ENCODE data around the gene HOXC4.
"Not testable (repeated sequence)": the region's sequence is repeated elsewhere in the genome, so short reads cannot be mapped to it uniquely, and the experiment has no call there.

The HOXC4 gene

DNA sequence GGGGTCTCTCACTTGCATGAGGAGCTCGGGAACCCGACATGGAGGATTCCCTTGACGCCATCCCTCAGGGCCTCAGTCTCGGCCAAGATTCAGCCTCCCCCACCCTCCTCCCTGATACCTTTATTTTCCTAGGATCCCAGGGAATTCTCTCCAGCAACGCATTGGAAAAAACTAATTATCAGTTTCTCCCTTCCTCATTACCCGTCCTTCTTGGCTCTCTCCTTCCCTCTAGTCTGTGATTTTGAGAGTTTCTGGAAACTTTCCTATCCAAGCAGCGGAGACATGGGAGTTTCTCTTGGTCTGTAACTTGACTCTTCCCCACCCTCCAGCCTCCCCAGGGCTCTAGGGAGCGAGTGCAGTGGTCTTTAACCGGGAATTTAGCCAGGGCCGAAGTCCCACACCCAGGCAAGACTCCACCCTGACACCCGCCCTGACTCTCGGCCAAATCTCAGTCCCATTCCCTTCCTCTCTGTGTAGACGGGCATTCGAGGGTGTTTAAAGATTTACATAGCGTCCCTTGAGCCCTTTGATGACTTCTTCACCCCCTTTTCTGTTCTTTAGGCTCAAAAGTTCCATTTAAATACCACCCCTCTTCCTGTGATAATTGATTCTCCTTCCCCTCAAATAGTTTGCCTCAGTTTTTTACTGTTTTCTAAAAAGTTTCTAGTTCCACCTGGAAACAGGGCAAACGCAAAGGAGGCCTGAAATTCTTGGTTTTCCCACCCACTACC lies 14.1 kb upstream of the HOXC4 start:
- no peaks in the 10 kb centered on the region for H3K36me3 Mint-ChIP-seq (ENCODE audit: low read depth)
- no peaks in the 10 kb centered on the region for H3K9me3 Mint-ChIP-seq
- H3K4me1 Mint-ChIP-seq (ENCODE audit: low read depth): peaks cover 2% of the 10 kb centered on the region
- H3K4me3 Mint-ChIP-seq: no peak overlapping the region
- no peak for DNase-seq
- H3K27ac Mint-ChIP-seq: no peak overlapping the region
- H3K27me3 Mint-ChIP-seq: peaks cover 93% of the 10 kb centered on the region

DNA sequence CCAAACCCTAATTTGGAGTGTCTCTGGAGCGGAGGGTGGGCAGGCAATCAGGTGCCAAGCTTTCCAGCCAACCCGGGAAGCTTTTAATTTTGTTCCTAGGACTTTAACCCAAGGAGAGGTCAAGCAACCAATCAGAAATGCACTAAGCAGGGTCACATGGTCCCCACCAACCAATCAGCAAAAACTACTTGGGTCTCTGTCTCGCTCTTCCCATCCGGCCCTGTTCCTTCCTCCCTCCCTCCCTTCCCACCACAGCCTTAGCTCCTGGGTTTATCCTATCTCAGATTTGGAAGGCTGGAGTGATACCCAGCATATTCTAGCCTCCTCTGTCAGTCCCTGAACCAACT lies 13.5 kb upstream of the HOXC4 start:
- DNase-seq: no peak
- peaks cover 94% of the 10 kb centered on the region for H3K27me3 Mint-ChIP-seq
- no peaks in the 10 kb centered on the region for H3K9me3 Mint-ChIP-seq
- H3K4me1 Mint-ChIP-seq (ENCODE audit: low read depth): no peaks in the 10 kb centered on the region
- H3K36me3 Mint-ChIP-seq (ENCODE audit: low read depth): no peaks in the 10 kb centered on the region
- H3K4me3 Mint-ChIP-seq: no peak overlapping the region
- H3K27ac Mint-ChIP-seq: no peak overlapping the region

DNA sequence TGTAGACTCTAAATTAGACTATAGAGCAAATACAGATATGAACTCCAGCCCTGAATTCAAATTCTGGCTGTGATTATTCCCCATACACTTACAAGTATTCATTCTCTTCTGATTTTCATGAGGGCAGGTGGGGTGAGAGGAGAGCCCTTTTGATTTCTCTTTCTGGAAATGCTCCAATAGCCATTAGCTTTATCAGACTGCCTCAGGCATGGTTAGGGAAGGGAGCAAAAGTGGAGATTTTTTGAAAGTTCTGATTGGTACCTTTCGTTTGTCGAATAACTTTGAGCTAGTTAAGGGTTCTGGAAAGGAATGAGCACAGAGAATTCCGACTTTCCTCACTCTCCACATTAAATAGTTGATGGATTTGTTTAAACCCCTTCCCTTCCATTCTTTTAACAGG lies 13.0 kb upstream of the HOXC4 start:
- Mint-ChIP-seq H3K36me3 (ENCODE audit: low read depth) (no peaks in the 10 kb centered on the region), H3K9me3 (no peaks in the 10 kb centered on the region), H3K4me1 (ENCODE audit: low read depth) (no peaks in the 10 kb centered on the region), H3K27ac (no peak overlapping the region), H3K27me3 (peaks cover 94% of the 10 kb centered on the region), H3K4me3 (no peak overlapping the region)
- DNase-seq: no peak

DNA sequence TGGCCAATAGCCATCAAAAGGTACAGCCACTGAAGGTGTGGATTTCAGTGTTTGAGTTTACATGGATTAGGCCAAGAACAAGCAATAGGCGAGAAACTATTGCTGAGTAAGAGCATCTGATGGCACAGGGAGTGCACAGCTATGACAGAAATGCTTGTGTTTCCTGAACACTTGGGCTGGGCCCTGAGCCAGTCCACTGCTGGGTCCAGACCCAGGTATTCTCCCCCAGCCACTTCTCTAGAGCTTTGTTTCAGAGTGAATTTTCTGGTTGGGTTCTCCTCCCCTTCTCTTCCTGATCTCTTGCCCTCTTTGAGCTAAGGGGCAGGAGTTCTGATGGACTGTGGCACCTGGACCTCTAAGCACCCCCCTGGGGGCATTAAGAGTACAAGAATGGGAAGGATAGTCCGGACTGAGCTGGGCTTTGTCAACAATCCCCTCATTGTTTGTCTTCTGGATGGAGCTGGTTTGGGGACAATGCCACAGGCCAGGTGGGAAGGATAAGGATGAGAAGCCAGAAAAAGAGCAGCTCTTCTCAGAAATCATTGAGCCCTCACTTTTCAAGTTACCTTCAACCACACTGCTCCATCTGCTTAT lies 12.4 kb upstream of the HOXC4 start:
- no peak overlapping the region for H3K4me3 Mint-ChIP-seq
- peaks cover 94% of the 10 kb centered on the region for H3K27me3 Mint-ChIP-seq
- no peak for DNase-seq
- H3K4me1 Mint-ChIP-seq (ENCODE audit: low read depth): no peaks in the 10 kb centered on the region
- no peak overlapping the region for H3K27ac Mint-ChIP-seq
- H3K9me3 Mint-ChIP-seq: no peaks in the 10 kb centered on the region
- no peaks in the 10 kb centered on the region for H3K36me3 Mint-ChIP-seq (ENCODE audit: low read depth)

DNA sequence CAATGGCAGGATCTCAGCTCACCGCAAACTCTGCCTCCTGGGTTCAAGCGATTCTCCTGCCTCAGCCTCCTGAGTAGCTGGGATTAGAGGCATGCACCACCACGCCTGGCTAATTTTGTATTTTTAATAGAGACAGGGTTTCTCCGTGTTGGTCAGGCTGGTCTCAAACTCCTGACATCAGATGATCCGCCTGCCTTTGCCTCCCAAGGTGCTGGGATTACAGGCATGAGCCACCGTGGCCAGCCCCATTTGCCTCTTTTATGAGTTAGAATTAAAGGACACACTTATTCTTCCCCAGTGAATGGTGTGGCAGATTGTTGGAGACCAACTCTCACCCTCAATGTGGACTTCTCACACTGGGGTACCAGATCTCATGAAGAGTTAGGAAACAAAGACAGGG lies 11.6 kb upstream of the HOXC4 start:
- not testable (repeated sequence) for H3K27ac Mint-ChIP-seq; H3K36me3 Mint-ChIP-seq (ENCODE audit: low read depth); H3K9me3 Mint-ChIP-seq; H3K4me3 Mint-ChIP-seq; DNase-seq; H3K4me1 Mint-ChIP-seq (ENCODE audit: low read depth)
- H3K27me3 Mint-ChIP-seq: peaks cover 94% of the 10 kb centered on the region

DNA sequence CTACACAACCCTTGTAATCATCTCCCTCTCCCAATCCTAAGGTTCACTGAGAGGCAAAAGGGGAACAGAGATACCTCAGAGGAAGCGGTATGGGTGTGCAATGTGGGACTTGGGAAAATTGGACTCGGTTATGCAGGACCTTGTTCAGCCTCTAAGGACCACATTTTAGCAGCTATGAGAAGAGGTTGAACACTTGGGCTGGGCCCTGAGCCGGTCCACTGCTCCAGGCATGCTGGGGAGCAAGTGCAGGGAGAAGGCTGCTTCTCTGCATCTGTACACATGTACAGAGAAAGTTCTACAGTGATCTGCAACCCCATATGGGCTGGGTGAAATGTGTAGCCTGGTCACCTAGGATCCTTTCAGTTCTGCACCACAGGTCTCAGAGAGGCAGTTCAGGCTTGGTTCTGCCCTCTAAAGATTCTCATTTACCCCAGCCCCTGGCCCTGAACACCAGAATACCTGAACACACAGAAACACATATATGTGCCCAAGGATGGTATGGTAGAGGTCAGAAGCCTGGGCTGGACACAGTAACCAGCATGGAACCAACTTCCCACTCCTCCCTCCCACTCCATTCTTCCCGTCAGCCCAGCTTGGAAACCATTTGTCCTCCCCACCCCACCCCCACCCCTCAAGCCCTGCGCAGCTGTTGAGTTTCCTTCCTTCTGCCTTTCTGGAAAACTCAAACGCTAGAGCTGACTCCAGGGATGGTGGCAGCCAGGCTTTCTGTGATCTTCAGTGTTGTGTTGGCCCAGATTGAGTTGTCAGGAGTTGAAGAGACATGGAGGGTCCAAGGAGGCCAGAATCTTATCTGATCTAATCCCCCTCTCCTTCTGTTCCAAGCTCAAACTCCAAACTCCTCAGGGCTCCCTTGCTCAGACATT lies 10.4 kb upstream of the HOXC4 start:
- peaks cover 94% of the 10 kb centered on the region for H3K27me3 Mint-ChIP-seq
- no peaks in the 10 kb centered on the region for H3K36me3 Mint-ChIP-seq (ENCODE audit: low read depth)
- no peak overlapping the region for H3K27ac Mint-ChIP-seq
- H3K4me1 Mint-ChIP-seq (ENCODE audit: low read depth): peaks cover 4% of the 10 kb centered on the region
- H3K4me3 Mint-ChIP-seq: no peak overlapping the region
- H3K9me3 Mint-ChIP-seq: no peaks in the 10 kb centered on the region
- DNase-seq: no peak

DNA sequence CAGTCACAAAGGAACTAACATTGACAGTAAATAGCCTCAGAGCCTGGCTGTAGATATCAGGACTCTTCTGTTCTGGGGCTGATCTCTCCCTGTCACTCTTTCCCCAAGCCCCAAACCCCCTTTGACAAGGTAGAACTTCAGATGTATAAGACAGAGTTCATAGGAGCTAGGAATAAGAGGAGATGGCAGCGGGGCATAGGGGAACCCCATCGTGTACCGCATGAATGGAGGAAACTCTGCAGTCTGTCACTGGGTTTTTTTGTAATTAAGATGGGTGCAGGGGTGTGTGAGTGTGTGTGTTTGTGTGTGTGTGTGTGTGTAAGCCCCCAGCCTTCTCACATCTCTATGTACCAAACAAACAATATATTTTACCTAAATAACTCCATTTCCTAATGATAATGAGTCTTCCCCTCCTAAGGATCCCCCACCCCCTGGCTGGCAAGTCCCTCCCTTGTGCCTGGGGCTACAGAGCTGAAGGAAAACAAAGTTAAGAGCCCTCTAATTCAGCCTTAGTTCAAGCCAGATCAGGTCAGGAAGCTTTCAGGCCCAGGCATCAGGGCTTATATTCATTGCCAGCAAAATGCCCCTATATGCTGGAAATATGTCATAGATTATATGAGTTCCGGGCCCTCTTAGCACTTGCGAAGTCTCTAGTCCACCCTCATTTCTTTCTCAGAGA lies 9.1 kb upstream of the HOXC4 start:
- DNase-seq: no peak
- Mint-ChIP-seq H3K36me3 (ENCODE audit: low read depth) (no peaks in the 10 kb centered on the region), H3K4me1 (ENCODE audit: low read depth) (peaks cover 4% of the 10 kb centered on the region), H3K27ac (no peak overlapping the region), H3K9me3 (no peaks in the 10 kb centered on the region), H3K27me3 (peaks cover 95% of the 10 kb centered on the region), H3K4me3 (no peak overlapping the region)

DNA sequence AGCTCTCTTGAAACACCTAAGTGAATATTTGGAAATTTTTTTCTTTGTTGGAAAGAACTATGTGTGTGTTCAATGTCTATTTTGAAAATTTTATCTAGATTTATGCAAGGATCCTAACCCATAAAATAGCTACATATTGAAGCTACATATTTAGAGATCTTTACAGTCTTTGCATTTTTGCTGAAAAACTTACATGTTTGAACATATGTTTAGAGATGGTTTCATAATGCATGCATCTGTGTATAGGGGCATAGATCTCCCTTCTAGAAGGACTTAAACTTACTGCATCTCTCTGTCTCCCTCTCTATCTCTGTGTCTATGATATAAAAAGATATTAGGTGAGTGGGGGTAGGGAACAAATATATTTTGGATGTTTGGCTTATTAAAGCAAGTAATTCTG lies 8.2 kb upstream of the HOXC4 start:
- DNase-seq: no peak
- peaks cover 95% of the 10 kb centered on the region for H3K27me3 Mint-ChIP-seq
- H3K27ac Mint-ChIP-seq: no peak overlapping the region
- no peaks in the 10 kb centered on the region for H3K36me3 Mint-ChIP-seq (ENCODE audit: low read depth)
- peaks cover 10% of the 10 kb centered on the region for H3K4me1 Mint-ChIP-seq (ENCODE audit: low read depth)
- no peaks in the 10 kb centered on the region for H3K9me3 Mint-ChIP-seq
- H3K4me3 Mint-ChIP-seq: no peak overlapping the region

DNA sequence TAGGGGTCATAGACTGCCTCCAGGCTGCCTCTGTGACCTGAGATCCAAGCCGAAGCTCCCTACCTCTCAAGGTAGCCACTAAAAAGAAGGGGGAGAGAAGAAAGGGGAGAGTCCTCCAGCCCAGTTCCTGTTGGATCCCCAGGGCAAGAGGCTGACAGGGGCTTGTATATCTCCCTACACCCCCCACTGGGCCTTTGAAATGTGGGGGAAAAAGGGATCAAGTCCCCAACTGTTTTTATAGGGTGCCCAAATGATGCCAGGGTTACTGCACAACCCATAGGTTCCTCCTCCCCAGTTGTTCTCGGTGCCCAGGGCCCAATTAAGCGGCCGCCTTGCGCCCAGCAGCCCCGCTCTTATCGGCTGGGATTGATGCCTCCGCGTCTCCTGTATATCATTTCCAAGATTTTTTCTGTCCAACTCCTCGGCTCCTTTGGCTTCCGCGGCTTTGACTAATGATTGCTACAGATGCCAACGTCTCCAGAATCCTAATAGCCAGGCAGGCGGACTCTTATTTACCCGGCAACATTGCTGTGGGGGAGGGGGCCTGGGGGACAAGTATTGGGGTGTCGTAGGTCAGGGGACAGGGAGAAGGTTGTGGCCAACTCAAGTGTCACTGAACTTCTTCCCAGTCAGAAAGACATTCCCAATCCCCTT lies 7.6 kb upstream of the HOXC4 start:
- Mint-ChIP-seq H3K36me3 (ENCODE audit: low read depth) (no peaks in the 10 kb centered on the region), H3K9me3 (no peaks in the 10 kb centered on the region), H3K27ac (no peak overlapping the region), H3K4me1 (ENCODE audit: low read depth) (peaks cover 10% of the 10 kb centered on the region), H3K4me3 (no peak overlapping the region), H3K27me3 (peaks cover 97% of the 10 kb centered on the region)
- DNase-seq: no peak

DNA sequence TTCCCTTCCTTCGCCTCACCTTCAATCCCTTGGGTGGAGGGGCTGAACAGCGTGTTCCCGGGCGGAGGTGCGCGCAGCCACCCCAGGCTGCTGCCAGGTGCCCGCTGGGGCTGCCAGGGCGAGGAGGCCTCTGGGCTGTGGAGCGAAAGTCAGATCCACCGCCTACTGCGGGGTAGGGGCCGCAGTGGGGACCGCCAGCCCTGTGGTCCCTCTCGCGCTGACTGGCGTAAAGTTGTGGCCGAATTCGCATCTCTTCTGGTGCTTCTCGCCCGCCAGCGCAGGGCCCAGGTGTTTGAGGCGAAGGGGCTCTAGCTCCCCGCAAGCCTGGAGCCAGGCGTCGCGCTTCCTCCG lies 6.9 kb upstream of the HOXC4 start:
- H3K27ac Mint-ChIP-seq: no peak overlapping the region
- H3K4me1 Mint-ChIP-seq (ENCODE audit: low read depth): peaks cover 15% of the 10 kb centered on the region
- no peak for DNase-seq
- H3K4me3 Mint-ChIP-seq: peak overlapping the region; percentile 25
- peaks cover 99% of the 10 kb centered on the region for H3K27me3 Mint-ChIP-seq
- H3K36me3 Mint-ChIP-seq (ENCODE audit: low read depth): no peaks in the 10 kb centered on the region
- H3K9me3 Mint-ChIP-seq: no peaks in the 10 kb centered on the region

DNA sequence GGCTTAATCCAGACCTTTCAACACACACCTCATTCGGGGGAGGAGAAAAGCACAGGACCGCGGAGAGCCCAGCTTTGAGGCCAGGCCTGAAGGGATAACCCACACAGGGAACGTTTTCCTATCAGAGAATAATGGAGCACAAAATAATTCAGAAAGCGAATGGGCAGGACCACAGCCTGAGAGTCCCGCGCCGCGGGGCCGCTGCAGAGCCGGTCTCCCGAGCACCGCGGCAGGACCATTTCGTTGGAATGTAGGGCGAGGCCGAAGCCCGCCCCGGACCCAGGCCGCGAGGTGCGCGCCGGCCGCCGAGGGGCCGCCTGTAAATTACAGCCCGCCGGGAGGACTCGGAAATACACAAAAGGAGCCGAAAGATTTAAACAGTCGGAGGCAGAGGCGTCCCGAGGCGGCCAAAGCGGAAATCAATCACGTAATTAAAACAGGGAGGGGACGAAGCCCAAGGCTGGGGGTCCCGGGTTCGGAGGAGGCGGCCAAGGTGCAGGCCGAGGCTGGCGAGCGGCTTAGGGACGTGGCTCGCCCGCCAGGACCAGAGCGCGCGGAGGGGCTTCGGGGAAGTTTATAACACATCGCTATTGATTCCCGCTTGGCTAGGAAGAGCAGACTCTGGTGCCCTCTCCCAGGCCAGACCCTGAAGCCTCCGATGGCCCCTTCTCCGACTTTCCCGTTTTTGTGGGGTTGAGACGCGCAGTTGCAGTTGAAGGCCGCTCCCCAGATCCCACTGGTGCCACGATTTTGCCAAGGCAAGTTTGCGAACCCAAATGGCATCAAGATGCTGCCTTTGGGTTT lies 6.3 kb upstream of the HOXC4 start:
- H3K36me3 Mint-ChIP-seq (ENCODE audit: low read depth): no peaks in the 10 kb centered on the region
- peaks cover 100% of the 10 kb centered on the region for H3K27me3 Mint-ChIP-seq
- no peak for DNase-seq
- H3K9me3 Mint-ChIP-seq: no peaks in the 10 kb centered on the region
- peak overlapping the region; percentile 25 for H3K4me3 Mint-ChIP-seq
- peaks cover 20% of the 10 kb centered on the region for H3K4me1 Mint-ChIP-seq (ENCODE audit: low read depth)
- H3K27ac Mint-ChIP-seq: no peak overlapping the region

DNA sequence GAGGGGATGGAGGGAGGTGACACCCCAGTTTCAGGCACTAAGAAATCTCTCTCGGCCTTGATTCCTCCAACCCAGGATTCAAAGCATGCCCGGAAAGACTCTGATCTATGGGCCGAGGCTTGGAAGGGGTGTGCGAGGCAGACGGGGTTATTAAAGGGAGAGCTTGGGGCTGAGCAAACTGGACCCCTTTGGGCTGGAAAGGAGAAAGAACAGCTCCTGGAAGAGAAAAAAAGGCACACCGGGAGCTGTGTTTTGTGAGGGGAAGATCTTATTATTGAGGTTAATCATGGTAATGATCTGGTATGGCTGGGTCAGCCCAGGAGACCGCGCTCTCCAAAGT lies 5.7 kb upstream of the HOXC4 start:
- no peak for DNase-seq
- Mint-ChIP-seq H3K9me3 (no peaks in the 10 kb centered on the region), H3K27me3 (peaks cover 100% of the 10 kb centered on the region), H3K36me3 (ENCODE audit: low read depth) (no peaks in the 10 kb centered on the region), H3K4me3 (no peak overlapping the region), H3K27ac (no peak overlapping the region), H3K4me1 (ENCODE audit: low read depth) (peaks cover 25% of the 10 kb centered on the region)

DNA sequence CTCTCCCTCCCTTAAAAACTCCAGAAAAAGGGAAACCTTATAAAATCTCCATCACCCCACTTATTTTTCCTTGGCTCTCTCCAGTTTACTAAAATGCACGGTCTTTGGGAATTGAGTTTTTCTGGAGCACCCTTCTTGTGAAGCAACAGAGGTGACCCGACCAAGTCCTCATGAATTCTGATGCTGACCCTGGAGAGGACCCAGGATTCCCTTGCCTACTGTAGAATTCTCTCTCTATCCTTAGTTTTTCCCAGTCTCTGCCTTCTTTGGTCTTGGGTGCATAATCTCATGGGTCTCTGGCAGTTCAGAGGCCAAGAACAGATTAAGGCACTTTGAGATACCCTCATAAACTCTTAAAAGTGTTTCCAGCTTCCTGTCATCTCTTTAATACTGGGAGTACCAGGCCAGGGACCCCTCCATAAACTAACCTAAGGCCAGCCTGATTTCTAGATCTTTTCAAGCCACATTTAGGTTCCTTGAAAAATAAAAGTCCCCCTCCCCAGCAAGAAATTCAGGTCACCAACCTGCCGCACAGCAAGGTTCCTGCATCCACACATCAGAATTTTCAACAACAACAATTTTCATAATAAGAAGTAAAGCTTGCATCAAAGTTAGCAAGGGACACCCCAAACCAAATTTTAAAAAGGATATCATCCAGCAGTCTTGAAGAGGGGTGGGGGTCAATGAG lies 5.1 kb upstream of the HOXC4 start:
- Mint-ChIP-seq H3K9me3 (no peaks in the 10 kb centered on the region), H3K27ac (no peak overlapping the region), H3K36me3 (ENCODE audit: low read depth) (no peaks in the 10 kb centered on the region), H3K4me3 (no peak overlapping the region), H3K4me1 (ENCODE audit: low read depth) (peaks cover 28% of the 10 kb centered on the region), H3K27me3 (peaks cover 100% of the 10 kb centered on the region)
- no peak for DNase-seq
